HEK293 (cell line): ENCODE data around the gene MSANTD3.

Source experiments
- ATF2 ChIP-seq: fragments of 450-650 bp; formaldehyde crosslinking; IDR thresholded peaks from 2 replicates; pipeline ENCODE4 v1.5.1; 2016; ENCODE audit warnings: missing biosample characterization, missing genetic modification characterization, low read depth
- CTCF ChIP-seq: fragments of 450-650 bp; formaldehyde crosslinking; IDR thresholded peaks from 2 replicates; pipeline ENCODE4 v1.5.1; 2016; ENCODE audit warnings: missing biosample characterization, missing genetic modification characterization
- GLI4 ChIP-seq: fragments of 450-650 bp; formaldehyde crosslinking; IDR thresholded peaks from 2 replicates; pipeline ENCODE4 v1.5.1; 2016; ENCODE audit warnings: missing biosample characterization, missing genetic modification characterization
- HOXD13 ChIP-seq: sonication (generic); formaldehyde crosslinking; IDR thresholded peaks from 2 replicates; pipeline ENCODE4 v1.8.0; 2022; ENCODE audit warnings: missing genetic modification reagents, borderline replicate concordance
- KLF16 ChIP-seq: fragments of 450-650 bp; formaldehyde crosslinking; IDR thresholded peaks from 2 replicates; pipeline ENCODE4 v1.5.1; 2017; ENCODE audit warnings: missing biosample characterization, missing genetic modification characterization
- ZNF184 ChIP-seq: fragments of 450-650 bp; IDR thresholded peaks from 2 replicates; pipeline ENCODE4 v1.5.1; 2018; ENCODE audit warnings: missing biosample characterization, mild to moderate bottlenecking, missing genetic modification characterization
- ZNF223 ChIP-seq: fragments of 450-650 bp; formaldehyde crosslinking; IDR thresholded peaks from 2 replicates; pipeline ENCODE4 v1.5.1; 2016; ENCODE audit warnings: missing biosample characterization, missing genetic modification characterization
- ZNF398 ChIP-seq: fragments of 450-650 bp; formaldehyde crosslinking; IDR thresholded peaks from 2 replicates; pipeline ENCODE4 v1.5.1; 2017; ENCODE audit warnings: missing biosample characterization, missing genetic modification characterization
- ZNF670 ChIP-seq: fragments of 450-650 bp; formaldehyde crosslinking; IDR thresholded peaks from 2 replicates; pipeline ENCODE4 v1.5.1; 2016; ENCODE audit warnings: missing biosample characterization, missing genetic modification characterization, low read depth

- no peak for TF ChIP-seq CTCF
- no peak for TF ChIP-seq GLI4
- no peak for TF ChIP-seq ZNF223
- no peak for TF ChIP-seq ATF2 (tag by site-specific recombination)
- no peak for TF ChIP-seq ZNF670 (tag by site-specific recombination)
- no peak for TF ChIP-seq KLF16 (tag by site-specific recombination)
- no peak for TF ChIP-seq HOXD13 (CRISPR knock-in tag)
- no peak for TF ChIP-seq ZNF184 (tag by site-specific recombination)
- no peak for TF ChIP-seq ZNF398 (tag by site-specific recombination)
Observed at GRCh38 chr9:100499460-100499859, 72.5 kb downstream of the MSANTD3 start.
